Measurements from ENCODE around the gene ITPRIP.

Gene ITPRIP

GRCh38 chr10:104316321-104317099 lies 21.8 kb downstream of the ITPRIP start:
- in situ Hi-C loops (cut with HindIII; ENCODE audit: low pct_ligation_motif_present, low pct_unique_long_range_greater_than_20kb, low sequenced_read_pairs): no loop called here

GRCh38 chr10:104315486-104315921 lies 22.8 kb downstream of the ITPRIP start:
- DNase-seq: no peak
- in situ Hi-C loops (cut with HindIII; ENCODE audit: low pct_ligation_motif_present, low pct_unique_long_range_greater_than_20kb, low sequenced_read_pairs): no loop called here

More at GRCh38 chr10:104316321-104317099, 21.8 kb downstream of the ITPRIP start:
- DNase-seq: no peak

GRCh38 chr10:104314591-104315485 lies 23.4 kb downstream of the ITPRIP start:
- in situ Hi-C loops (cut with HindIII; ENCODE audit: low pct_ligation_motif_present, low pct_unique_long_range_greater_than_20kb, low sequenced_read_pairs): no loop called here
- no peak for DNase-seq

GRCh38 chr10:104311184-104311720 lies 27.0 kb downstream of the ITPRIP start:
- DNase-seq: no peak
- in situ Hi-C loops (cut with HindIII; ENCODE audit: low pct_ligation_motif_present, low pct_unique_long_range_greater_than_20kb, low sequenced_read_pairs): no loop called here

- DNase-seq: peak; percentile 63
Observed at GRCh38 chr10:104309980-104310978, 28.0 kb downstream of the ITPRIP start.

GRCh38 chr10:104308439-104308903 lies 29.8 kb downstream of the ITPRIP start:
- in situ Hi-C loops (cut with HindIII; ENCODE audit: low pct_ligation_motif_present, low pct_unique_long_range_greater_than_20kb, low sequenced_read_pairs): loop anchor here (10.0 kb wide), 1 partner anchor 54 kb away; the partner anchor contains the start of gene GSTO1
- DNase-seq: no peak

More at GRCh38 chr10:104309980-104310978, 28.0 kb downstream of the ITPRIP start:
- in situ Hi-C loops (cut with HindIII; ENCODE audit: low pct_ligation_motif_present, low pct_unique_long_range_greater_than_20kb, low sequenced_read_pairs): loop anchor here (10.0 kb wide), 1 partner anchor 55 kb away; the partner anchor contains the start of gene GSTO1

- no peak for DNase-seq
- in situ Hi-C loops (cut with HindIII; ENCODE audit: low pct_ligation_motif_present, low pct_unique_long_range_greater_than_20kb, low sequenced_read_pairs): loop anchor here (10.0 kb wide), 1 partner anchor 53 kb away; the partner anchor contains the start of gene GSTO1
Observed at GRCh38 chr10:104307576-104308438, 30.5 kb downstream of the ITPRIP start.

- in situ Hi-C loops (cut with HindIII; ENCODE audit: low pct_ligation_motif_present, low pct_unique_long_range_greater_than_20kb, low sequenced_read_pairs): loop anchor here (10.0 kb wide), 1 partner anchor 52 kb away; the partner anchor contains the start of gene GSTO1
- DNase-seq: no peak
Observed at GRCh38 chr10:104306897-104307296, 31.4 kb downstream of the ITPRIP start.

- DNase-seq: no peak
- in situ Hi-C loops (cut with HindIII; ENCODE audit: low pct_ligation_motif_present, low pct_unique_long_range_greater_than_20kb, low sequenced_read_pairs): loop anchor here (10.0 kb wide), 1 partner anchor 50 kb away; the partner anchor contains the start of gene GSTO1
Observed at GRCh38 chr10:104304927-104305326, 33.3 kb downstream of the ITPRIP start.

GRCh38 chr10:104304356-104304745 lies 33.9 kb downstream of the ITPRIP start:
- no peak for DNase-seq
- in situ Hi-C loops (cut with HindIII; ENCODE audit: low pct_ligation_motif_present, low pct_unique_long_range_greater_than_20kb, low sequenced_read_pairs): loop anchor here (10.0 kb wide), 1 partner anchor 50 kb away; the partner anchor contains the start of gene GSTO1

GRCh38 chr10:104303594-104304355 lies 34.5 kb downstream of the ITPRIP start:
- no peak for DNase-seq
- in situ Hi-C loops (cut with HindIII; ENCODE audit: low pct_ligation_motif_present, low pct_unique_long_range_greater_than_20kb, low sequenced_read_pairs): loop anchor here (10.0 kb wide), 1 partner anchor 49 kb away; the partner anchor contains the start of gene GSTO1

- no peak for DNase-seq
- in situ Hi-C loops (cut with HindIII; ENCODE audit: low pct_ligation_motif_present, low pct_unique_long_range_greater_than_20kb, low sequenced_read_pairs): loop anchor here (10.0 kb wide), 1 partner anchor 47 kb away; the partner anchor contains the start of gene GSTO1
Observed at GRCh38 chr10:104301907-104302690, 36.2 kb downstream of the ITPRIP start.

GRCh38 chr10:104300736-104301292 lies 37.5 kb downstream of the ITPRIP start:
- DNase-seq: peak; percentile 98
- in situ Hi-C loops (cut with HindIII; ENCODE audit: low pct_ligation_motif_present, low pct_unique_long_range_greater_than_20kb, low sequenced_read_pairs): loop anchor here (10.0 kb wide), 1 partner anchor 46 kb away; the partner anchor contains the start of gene GSTO1

GRCh38 chr10:104300002-104300735 lies 38.1 kb downstream of the ITPRIP start:
- DNase-seq: peak; percentile 75
- in situ Hi-C loops (cut with HindIII; ENCODE audit: low pct_ligation_motif_present, low pct_unique_long_range_greater_than_20kb, low sequenced_read_pairs): loop anchor here (10.0 kb wide), 1 partner anchor 45 kb away; the partner anchor contains the start of gene GSTO1

All from ACHN (cell line).